RPMI8226 (cell line): ENCODE results near the gene UNC79.
"Not testable (repeated sequence)": the region's sequence is repeated elsewhere in the genome, so short reads cannot be mapped to it uniquely, and the experiment has no call there.

Source experiments
- DNase-seq: peaks from one replicate; pipeline ENCODE4 v3.0.0-alpha.2; 2015

Gene UNC79

DNA sequence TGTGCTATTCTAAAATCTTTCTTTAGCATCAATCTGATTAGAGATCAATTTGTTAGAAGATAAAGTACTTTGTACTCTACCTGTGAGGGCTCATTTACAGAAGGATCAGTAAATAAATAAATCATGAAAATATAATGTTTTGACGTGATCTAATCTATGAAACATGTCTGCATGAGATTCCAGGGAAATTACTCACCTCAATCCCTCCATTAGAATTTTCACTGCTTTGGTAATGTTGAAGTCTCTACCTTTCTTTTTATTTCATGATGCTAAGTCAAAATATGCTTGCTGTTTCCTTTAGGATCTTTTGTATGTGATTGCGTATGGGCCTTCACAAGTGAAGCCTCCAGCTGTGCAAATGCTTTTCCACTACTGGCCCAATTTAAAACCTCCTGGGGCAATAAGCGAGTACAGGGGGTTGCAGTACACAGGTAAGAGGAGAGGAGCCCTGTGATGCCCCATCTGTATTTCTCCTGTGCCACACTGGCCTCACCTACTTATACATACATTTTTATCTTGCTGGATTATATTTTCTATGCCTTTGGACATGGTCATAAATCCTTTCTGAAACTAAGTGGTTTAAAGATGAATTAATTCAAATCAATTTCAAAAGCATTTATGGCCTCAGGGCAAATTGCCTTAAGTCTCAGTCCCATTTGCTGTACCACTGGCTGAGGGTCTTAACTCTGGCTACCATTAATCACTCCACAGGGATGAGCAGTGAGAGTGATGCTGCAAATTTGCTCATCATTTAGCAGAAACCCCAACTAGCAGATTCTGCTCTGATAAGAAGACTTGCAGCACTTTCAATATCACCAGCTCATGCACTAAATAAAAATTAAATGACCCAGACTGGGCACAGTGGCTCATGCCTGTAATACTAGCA lies 66.4 kb downstream of the UNC79 start:
- no peak for DNase-seq

DNA sequence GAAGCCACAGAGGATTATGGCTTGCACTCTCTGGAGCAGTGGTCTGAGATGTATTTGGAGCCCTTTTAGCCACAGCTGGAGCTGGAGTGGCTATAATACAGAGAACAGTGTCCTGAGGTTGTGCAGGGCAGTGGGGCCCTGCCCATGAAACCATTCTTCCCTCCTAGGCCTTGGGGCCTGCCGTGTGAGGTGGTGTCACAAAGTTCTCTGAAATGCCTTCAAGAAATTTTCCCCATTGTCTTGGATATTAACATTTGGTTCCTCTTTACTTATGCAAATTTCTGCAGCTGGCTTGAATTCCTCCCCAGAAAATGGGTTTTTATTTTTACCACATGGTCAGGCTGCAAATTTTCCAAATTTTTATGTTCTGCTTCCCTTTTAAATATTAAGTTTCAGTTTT lies 79.3 kb downstream of the UNC79 start:
- no peak for DNase-seq

DNA sequence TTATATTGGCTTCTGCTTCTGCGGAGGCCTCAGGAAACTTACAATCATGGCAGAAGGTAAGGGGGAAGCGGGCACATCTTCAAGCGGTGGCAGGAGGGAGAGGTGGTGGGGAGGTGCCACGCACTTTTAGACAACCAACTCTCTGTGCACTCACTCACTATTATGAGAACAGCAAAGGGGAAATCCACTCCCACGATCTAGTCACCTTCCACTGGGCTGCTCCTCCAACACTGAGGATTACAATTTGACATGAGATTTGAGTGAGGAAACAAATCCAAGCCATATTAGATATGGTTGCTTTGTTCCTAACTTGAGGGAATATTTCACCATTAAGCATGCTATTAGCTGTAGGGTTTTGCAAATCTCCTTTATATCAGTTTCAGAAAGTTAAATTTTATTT lies 80.3 kb downstream of the UNC79 start:
- DNase-seq, result no peak

DNA sequence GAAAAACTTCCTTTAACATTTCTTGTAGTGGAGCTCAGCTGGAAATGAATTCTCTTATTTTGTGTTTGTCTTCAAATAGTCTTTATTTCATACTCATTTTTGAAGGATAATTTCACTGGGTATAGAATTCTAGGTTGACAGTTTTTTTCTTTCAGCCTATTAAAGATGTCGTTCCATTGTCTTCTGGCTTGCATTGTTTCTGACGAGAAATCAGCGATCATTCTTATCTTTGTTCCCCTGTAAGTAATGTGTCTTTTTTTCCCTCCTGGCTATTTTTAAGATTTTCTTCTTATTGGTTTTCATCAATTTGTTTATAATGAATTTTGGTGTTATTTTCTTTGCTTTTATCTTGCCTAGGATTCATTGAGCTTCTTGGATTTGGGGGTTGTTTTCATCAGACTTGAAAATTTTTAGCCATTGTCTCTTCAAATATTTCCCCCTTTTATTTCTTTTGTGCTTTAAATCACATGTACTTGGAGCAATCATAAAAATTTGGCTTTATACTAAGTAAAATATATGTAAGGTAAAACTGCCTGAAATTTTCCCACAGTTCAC lies 89.4 kb downstream of the UNC79 start:
- DNase-seq, result no peak

DNA sequence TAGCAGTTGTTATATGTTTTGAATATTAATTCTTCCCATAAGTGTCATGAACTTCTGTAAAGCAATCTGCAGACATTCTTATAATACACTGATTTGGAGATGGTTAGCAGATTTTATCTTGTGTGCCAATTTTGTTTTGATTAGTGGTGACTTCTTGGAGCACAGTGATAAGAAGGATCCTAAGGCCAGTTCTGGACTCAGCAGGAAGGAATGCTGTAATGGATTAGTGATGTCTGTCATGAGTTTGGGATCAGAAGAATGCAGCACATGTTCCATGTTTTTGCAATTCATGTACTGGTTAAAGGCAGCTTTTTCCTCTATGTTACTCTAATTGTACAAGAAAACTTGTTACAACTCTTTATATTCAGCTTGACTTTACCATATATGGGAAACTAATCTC lies 91.5 kb downstream of the UNC79 start:
- no peak for DNase-seq

DNA sequence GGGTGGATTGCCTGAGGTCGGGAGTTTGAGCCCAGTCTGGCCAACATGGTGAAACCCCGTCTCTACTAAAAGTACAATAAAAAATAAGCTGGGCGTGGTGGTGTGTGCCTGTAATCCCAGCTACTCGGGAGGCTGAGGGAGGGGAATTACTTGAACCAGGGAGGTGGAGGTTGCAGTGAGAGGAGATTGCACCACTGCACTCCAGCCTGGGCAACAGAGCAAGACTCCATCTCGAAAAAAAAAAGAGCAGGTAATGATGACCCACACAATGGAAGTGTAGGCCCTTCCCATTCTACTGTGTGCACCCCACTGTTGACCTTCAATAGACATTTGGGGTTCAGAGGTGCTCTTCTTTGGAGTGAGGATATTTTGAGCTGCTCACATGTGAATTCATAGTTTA lies 94.5 kb downstream of the UNC79 start:
- not testable (repeated sequence) for DNase-seq

DNA sequence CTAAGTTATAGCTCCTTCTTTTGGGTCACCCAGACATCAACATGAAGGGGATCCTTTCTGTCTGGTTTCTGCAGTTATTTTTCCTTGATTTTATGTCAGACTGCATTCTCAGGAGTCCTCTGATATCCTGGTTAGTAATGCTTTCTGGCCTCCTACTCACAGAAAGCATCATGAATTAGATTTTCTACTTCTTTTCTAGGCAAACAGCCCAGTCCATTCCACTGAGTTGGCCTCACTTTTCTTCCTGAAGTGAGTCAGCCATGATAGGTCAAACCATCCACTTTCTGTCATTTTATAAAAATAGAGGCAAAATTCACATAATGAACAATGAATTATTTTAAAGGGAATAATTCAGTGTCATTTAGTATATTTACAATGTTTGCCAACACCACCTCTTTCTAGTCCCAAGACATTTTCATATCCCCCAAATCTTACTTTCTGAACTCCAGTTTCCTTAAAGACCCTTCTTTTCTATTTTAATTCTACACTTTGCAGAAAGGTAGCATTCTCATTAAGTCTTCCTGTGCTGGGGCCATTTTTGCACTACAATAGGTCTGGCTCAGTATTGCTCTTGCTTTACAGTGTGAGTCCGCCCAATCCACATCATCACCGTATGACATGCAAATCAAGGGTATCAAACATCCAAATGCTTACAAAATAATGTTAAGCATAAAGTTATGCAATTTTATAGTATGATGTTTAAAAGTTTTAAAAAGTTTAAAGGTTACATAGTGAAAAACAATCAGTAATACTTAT lies 95.1 kb downstream of the UNC79 start:
- no peak for DNase-seq

DNA sequence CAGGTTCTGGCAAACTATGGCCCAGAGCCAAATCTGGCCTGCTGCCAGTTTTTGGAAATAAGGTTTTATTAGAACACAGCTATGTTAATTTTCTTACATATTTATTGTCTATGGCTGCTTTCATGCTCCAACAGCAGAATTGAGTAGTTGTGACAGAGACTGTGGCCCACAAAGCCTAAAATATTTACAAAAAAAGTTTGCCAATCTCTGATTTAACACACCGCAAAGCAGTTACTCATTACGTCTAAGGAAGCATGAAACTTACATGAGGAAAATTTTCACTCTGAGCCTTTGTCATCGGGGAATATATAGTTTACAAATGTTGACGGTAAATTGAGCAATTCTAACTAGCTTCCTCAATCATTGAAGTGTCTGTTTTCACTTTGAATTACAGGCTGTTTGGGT lies 96.5 kb downstream of the UNC79 start:
- no peak for DNase-seq

DNA sequence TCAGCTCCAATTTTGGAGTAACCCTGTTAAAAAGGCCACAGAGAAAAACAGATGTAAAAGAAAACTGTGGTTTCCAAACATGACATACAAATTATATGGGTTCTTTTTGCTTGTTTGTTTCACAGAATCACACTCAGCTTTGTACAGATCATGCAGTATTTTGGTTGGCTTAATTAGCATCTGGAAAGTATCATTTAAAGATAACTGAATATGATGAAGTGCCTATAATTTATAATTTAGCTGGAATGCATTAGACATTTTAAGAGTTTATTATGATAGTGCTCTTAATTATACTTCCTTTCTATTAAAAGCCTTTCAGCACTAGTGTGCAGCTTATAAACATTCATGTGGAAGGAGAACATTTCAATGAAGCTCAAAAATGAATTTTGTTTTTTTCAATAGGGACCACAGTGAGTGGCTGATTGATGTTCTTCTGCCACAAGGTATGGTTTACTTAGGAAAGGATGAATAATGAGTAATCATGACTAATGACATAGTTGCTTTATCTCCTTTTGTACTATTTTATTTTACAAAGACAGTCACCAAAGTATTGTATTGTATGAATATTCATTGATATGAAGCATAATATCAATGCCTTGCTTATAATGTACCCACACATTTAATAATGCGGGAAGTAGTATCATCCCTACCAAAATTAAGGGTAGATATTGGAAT lies 98.3 kb downstream of the UNC79 start:
- DNase-seq, result no peak

DNA sequence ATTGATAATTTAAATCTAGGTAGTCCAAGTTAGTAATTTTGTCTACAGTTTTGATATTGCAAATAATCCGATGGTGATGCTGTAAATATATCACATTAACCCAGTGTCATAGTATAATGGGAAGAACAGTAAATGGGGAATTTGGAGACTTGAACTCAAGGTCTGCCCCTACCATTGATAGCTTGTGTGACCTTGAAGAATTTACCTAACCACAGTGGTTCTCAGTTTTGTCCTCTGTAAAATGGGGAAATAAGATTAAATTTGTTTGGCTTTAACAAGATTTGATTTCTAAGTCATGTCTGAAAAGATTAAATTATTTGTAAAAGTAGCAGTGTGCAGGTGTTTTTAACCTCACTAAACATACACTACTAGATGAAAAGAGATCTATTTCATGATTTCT lies 100.9 kb downstream of the UNC79 start:
- no peak for DNase-seq

DNA sequence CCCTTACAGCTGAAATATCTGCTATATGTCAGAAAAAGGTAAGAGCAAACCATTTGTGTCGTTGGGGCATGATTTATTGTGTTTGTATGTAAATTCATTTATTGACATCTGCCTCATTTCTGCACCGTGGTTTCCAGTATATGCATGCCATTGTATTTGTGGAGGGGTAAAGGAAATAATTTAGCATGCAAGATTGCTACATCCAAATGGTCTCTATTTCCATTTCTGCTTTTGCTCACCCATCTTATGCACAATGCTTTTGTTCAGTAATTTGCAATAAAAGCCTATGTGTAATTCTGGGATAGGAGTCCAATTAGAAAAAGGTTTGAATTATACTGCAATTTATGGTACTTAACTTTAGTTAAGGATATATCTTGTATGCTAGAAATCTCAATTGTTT lies 101.8 kb downstream of the UNC79 start:
- DNase-seq, result no peak

DNA sequence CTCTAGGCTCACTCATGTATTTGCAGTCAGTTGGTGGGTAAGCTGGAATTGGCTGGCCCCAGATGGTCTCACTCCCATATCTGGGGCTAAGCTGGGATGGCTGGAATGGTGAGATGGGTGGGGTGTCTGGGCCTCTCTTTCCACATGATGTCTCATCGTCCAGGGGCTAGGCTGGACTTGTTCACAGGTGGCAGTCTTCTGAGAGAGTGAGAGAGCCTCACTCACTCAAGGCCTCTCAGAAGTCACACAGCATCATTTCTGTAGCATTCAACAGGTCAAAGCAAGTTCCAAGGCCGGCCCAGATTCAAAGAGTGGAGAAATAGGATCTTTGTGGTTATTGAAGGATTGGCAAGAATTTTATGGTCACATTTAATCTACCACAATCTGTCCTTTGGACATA lies 102.7 kb downstream of the UNC79 start:
- no peak for DNase-seq

DNA sequence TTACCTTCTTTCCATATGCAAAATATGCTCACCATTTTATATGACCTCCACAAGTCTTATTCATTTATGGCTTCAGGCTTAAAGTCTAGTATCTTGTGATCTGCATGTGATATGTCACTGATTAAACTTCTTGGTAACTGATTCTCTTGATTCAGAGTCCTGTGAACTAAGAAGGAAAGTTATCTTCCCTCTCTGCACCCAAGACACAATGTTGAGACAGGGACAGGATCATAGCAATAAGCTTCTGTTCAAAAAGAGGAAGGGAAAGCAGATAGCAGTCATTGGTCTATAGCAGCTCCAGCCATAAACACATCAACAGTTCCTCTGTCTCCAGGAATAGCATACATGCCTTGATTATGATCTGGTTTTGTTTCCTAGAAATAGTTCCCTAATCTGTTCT lies 103.1 kb downstream of the UNC79 start:
- no peak for DNase-seq

DNA sequence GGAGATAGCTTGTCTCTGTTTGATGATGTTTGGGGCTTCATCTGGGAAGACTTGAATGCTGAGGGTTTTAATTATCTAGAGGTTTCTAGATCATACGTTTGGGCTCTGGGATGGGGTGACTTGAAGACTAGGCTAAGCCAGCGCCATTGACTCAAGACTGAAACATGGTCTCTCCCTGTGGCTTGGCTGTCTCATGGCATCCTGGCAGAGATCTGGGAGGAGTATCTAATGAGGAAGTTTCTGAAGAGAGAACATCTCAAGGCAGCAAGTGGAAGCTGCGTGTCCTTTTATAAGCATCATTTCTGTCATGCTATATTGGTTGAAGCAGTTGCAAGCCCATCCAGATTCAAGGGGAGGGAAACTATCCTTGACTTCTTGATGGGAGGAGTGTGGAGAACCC lies 104.8 kb downstream of the UNC79 start:
- DNase-seq, result no peak

DNA sequence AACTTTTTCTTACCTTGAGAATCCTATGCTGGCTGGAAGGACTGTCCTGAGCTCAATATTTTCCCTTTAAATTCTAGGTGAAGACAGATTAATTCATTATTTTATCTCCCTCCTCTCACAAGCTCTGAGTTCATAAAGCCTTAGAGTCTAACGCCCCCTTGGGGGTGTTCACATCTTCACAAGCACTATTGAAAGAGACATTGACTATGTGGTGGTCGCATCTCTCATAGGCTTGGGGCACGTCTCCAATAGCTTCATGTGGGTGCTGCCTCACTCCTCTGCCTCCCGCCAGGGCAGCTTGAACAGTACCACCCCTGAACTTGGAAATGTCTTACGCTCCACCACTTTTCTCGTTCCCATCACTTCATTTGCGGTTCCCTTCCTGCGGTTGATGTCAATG lies 106.2 kb downstream of the UNC79 start:
- no peak for DNase-seq

DNA sequence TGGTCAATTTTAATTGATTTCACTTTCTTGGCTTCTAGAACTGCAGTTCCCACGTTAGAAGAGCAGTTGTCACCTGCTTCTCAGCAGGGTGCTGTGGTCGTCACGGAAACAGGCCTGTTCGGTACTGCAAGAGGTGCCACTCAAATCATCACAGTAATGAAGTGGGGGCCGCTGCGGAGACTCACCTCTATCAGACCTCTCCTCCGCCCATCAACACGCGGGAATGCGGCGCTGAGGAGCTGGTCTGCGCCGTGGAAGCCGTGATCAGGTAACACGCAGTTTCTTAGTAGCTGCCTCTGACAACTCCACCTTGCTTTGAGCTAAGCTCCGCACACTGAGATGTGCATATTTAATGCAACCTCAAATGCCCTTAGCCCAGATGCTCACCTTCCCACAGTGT lies 107.2 kb downstream of the UNC79 start:
- no peak for DNase-seq

DNA sequence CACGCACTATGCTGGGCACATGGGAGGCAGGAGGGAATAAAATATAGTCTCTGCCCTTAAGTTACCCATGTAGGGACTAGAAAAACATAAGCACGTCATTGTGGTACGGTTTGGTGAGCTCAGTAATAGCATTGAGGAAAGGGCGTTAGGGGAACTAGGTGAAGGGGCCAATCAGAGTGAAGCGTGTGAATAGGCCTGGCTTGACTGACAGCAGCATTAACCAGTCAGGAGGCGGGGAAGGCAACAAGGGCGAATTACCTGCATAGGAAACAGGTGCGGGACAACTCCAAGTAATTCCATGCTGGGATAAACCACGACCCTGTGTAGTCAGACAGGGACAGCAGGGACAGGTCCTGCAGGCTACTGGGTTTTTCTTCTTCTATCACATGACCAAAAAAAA lies 107.7 kb downstream of the UNC79 start:
- no peak for DNase-seq

DNA sequence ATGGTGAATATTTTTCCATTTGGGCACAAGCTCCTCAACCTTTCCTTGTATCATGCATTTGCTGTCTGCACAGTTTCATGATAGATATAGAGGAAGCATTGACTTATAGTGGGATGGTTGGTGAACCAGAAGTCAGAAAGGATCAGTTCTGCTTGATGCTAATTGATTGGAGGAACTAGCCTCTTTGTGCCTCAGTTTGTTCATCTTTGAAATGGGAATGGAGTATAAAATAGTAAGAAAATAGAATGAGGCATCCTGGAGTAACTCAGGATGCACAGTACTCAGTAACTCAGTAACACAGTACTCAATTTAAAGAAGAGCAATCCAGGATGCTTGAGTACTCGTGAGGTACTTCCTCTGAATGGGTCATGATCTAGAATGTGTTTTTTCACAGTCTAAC lies 109.5 kb downstream of the UNC79 start:
- no peak for DNase-seq

DNA sequence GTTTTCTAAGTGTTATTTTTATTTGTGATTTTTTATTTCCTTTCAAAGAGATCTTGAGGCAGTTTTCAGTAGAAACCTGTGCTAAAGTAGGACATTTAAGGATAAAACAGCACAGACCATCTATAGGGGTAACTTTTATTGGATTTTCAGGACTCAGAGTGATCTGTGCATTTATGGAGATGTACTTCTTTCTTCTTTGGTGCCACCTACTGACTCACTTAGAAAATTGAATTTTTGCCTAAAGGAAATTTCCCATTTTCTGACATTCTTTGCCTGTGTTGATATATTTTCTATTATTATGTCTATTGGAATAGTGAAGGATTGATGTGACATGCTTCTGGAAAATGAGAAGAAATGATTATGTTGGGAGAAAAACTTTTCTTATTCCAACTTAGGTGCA lies 113.0 kb downstream of the UNC79 start:
- DNase-seq, result no peak

DNA sequence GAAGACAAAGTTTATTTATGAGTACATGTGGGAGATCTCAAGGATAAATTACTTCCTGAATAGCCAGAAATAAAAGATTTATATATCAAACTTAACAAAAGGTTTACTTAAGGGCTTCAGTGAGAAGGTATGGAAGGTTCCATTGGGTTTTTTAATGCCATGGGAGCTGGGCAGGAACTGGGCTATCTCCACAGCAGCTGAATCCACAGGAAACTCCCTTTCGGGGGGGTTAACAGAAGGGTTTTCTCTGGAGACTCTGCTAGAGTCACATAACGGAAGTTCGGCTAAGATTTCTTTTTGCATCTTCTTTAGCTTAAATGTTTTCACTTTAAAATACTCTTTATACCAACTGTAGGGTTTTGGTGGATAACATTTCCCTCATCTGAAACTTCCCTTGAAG lies 113.5 kb downstream of the UNC79 start:
- no peak for DNase-seq

DNA sequence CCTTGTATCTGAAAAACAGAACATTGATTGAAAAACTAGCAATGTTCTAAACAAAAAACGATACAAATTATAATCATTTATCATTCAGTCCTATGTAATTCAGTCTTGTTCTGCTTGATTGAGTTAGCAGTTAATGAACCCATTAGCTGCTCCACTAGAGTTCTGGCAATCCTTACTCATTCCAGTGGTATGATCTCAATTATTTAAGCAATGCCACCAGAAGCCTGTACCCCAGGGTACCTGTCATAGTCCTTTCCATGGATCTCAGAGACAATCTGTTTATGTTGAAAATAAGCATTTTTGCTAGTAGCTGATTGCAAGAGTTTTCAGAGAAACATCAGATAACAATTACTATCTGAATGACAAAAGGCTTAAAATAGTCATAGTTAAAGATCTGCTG lies 115.9 kb downstream of the UNC79 start:
- DNase-seq, result no peak

DNA sequence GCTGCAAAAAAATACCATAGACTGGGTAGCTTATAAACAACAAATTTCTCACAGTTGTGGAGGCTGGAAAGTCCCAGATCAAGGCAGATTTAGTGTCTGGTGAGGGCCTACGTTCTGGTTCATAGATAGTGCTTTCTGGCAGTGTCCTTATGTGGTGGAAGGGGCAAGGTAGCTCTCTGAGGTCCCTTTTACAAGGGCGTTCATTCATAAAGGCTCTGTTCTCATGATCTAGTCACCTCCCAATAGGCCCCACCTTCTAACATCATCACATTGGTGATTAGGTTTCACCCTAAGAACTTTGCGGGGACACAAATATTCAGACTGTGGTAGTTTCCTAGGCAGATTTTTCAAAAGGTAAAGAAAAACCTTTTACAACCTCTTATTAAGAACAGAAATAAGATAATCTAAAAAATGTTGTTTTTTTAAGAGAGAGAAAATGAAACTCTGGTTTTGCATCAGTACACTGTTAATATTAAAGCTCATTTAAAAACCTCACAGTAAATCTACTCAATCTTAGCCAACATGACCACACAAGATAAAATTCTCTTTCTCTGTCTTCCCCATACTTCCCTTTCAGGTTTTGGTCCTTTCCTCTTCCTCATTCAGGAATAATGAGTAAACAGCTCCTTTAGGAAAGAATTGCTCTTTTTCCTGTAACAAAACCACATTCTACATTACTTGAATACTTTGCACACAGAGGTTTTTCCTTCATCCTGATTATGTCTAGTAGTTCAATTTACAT lies 117.5 kb downstream of the UNC79 start:
- no peak for DNase-seq

DNA sequence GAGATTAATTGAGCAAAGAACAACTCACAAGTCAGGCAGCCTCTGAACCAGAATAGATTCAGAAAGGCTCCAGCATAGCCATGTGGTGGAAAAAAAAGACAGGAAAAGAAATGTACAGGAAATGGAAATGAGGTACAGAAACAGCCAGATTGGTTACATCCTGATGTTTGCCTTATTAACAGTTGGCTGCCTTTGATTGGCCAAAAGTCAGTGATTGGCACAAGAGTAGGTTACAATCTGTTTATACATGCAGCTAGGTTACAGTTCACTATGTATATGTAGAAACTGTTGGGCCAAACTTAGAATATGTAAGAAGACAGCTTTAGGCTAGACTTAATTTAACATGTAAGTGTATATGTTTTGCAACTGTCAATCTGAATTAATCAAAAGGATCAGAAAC lies 118.9 kb downstream of the UNC79 start:
- no peak for DNase-seq
